Measurements from ENCODE around the gene SVOP. TPM values are rescaled to one million over a fixed set of nuclear protein-coding genes. Genes with fewer than 3 reads are reported as not detected.
"Not testable (repeated sequence)": the region's sequence is repeated elsewhere in the genome, so short reads cannot be mapped to it uniquely, and the experiment has no call there.

Gene SVOP
- total and polyA plus RNA-seq, 11 donors, result 0.14 to 5.3 (median 2.2) TPM

- 85 to 92% (median 90%) methylated on average over 6 of the region's 6 CpGs for WGBS, 4 donors
Measured at GRCh38 chr12:108996320-108996719, 24.5 kb downstream of the SVOP start.

GRCh38 chr12:108995370-108995992, 25.4 kb downstream of the SVOP start:
- TF ChIP-seq CTCF (IDR thresholded peaks at IDR 0.05) (no peak), POLR2A (IDR thresholded peaks at IDR 0.05) (no peak)
- 87 to 95% (median 94%) methylated on average over 6 of the region's 6 CpGs for WGBS, 4 donors
- intact Hi-C loops (cut with DNase I), result no loop called here
- DNase-seq, result no peak
- H3K27me3 ChIP-seq, result no peaks in the 10 kb centered on the region
- no peaks in the 10 kb centered on the region for H3K4me1 ChIP-seq
- no peak overlapping the region for H3K27ac ChIP-seq
- H3K9me3 ChIP-seq, result no peaks in the 10 kb centered on the region
- no peaks in the 10 kb centered on the region for H3K36me3 ChIP-seq
- no peak for ATAC-seq
- H3K4me3 ChIP-seq, result no peak overlapping the region

More at GRCh38 chr12:108996320-108996719, 24.5 kb downstream of the SVOP start:
- ATAC-seq, result no peak
- Histone ChIP-seq H3K4me1 (no peaks in the 10 kb centered on the region), H3K4me3 (no peak overlapping the region), H3K36me3 (no peaks in the 10 kb centered on the region), H3K9me3 (no peaks in the 10 kb centered on the region), H3K27me3 (no peaks in the 10 kb centered on the region), H3K27ac (no peak overlapping the region)
- no peak for DNase-seq
- intact Hi-C loops (cut with DNase I), result no loop called here
- no peak for TF ChIP-seq POLR2A (IDR thresholded peaks at IDR 0.05)
- no peak for TF ChIP-seq CTCF (IDR thresholded peaks at IDR 0.05)

DNA sequence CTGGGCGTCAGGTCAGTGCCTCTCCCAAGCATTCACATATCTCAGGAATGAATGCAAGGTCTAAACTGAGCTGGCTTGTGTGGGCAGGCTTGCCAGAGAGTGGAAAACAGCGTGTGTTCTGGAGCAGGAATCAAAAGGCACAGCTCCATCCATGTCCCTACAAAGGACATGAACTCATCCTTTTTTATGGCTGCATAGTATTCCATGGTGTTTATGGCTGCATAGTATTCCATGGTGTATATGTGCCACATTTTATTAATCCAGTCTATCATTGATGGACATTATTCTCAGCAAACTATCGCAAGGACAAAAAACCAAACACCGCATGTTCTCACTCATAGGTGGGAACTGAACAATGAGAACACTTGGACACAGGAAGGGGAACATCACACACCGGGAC, 30.8 kb downstream of the SVOP start:
- H3K27me3 ChIP-seq; H3K4me1 ChIP-seq; ATAC-seq; H3K9me3 ChIP-seq; intact Hi-C loops (cut with DNase I); H3K36me3 ChIP-seq; H3K27ac ChIP-seq; H3K4me3 ChIP-seq; DNase-seq: not testable (repeated sequence)
- 47 to 70% (median 51%) methylated on average over 5 of the region's 5 CpGs for WGBS, 4 donors

DNA sequence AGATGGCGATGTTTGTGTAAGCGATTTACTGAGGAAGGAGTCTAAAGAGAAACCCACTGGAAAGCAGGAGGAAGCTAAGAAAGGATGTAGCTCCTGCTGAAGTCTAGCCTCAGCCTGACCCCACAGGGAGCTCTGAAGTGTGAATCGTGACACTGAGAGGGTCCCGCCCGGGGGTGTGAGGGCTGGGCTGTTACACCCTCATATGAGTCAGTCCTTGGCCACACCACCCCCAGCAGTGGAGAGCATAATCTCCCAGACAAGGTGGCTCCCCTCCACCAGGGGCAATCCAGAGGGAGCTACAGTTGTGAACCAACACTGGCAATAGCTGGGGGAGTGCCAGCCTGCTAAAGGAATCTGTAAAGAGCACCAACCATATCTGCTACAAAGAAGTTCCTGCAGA, 31.5 kb downstream of the SVOP start:
- intact Hi-C loops (cut with DNase I), result no loop called here
- no peak overlapping the region for H3K27ac ChIP-seq
- peaks cover 0 to 3% (median 0%) of the 10 kb centered on the region in 9 donors for H3K27me3 ChIP-seq
- H3K9me3 ChIP-seq, result no peaks in the 10 kb centered on the region
- H3K4me3 ChIP-seq, result no peak overlapping the region
- H3K4me1 ChIP-seq, result no peaks in the 10 kb centered on the region
- TF ChIP-seq POLR2A (IDR thresholded peaks at IDR 0.05), result no peak
- no peak for TF ChIP-seq CTCF (IDR thresholded peaks at IDR 0.05)
- DNase-seq (no peak), ATAC-seq (no peak)
- WGBS, 4 donors, result 25 to 38% (median 30%) methylated on average over 5 of the region's 5 CpGs
- H3K36me3 ChIP-seq, result no peaks in the 10 kb centered on the region

DNA sequence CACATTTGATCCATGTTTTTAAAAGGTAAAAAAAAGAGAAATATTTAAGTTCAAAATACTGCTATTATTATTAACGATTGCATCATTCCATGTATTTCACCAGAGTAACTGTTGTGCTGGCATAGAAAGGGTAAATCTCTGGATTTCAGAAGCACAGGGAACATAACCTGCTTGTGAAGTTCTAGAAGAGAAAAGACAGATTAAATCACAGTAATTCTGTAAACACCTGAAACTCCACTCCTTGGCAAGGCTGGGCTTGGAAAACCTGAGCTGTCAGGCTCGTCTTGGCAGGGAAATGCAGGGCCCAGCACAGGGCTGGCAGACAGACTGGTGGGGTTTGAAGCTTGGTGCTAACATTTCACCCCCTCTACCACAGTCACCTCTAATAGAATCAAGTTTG, 35.1 kb downstream of the SVOP start:
- no peak overlapping the region for H3K27ac ChIP-seq
- H3K27me3 ChIP-seq, result peaks cover 0 to 3% (median 0%) of the 10 kb centered on the region in 9 donors
- intact Hi-C loops (cut with DNase I), result no loop called here
- DNase-seq (no peak), ATAC-seq (no peak)
- H3K4me3 ChIP-seq, result no peak overlapping the region
- no peaks in the 10 kb centered on the region for H3K9me3 ChIP-seq
- no peak for TF ChIP-seq CTCF (IDR thresholded peaks at IDR 0.05)
- TF ChIP-seq POLR2A (IDR thresholded peaks at IDR 0.05), result no peak
- 36 to 44% (median 42%) methylated on average over 2 of the region's 2 CpGs for WGBS, 4 donors
- no peaks in the 10 kb centered on the region for H3K36me3 ChIP-seq
- peaks cover 0 to 6% (median 0%) of the 10 kb centered on the region in 12 donors for H3K4me1 ChIP-seq
